Right lung (tissue), 5 donors: ENCODE measurements around the gene MEG3. TPM values are rescaled to one million over a fixed set of nuclear protein-coding genes. Genes with fewer than 3 reads are reported as not detected.

Experiments
- DNase-seq, 2 donors: peaks; one replicate each; pipeline ENCODE4 v3.0.0-alpha.2; 2013
- polyA plus RNA-seq, 5 donors: library from polyadenylated mRNA; unstranded; fragments of 120-200 nt; gene quantifications; one replicate each; pipeline versions ENCODE4 v1.2.1 to v1.2.3, GENCODE V29; 2013; ENCODE audit warnings: inconsistent platforms in 1 of 5, low replicate concordance in 1 of 5; ENCODE audit not compliant: insufficient read length in 5 of 5, insufficient read depth in 1 of 5

MEG3 gene
- polyA plus RNA-seq, 5 donors, result 278 to 559 (median 387) TPM

- no peak for DNase-seq
These were observed 36.9 kb downstream of the MEG3 start for GRCh38 chr14:100862793-100863192.

GRCh38 chr14:100864206-100864605 is 38.3 kb downstream of the MEG3 start:
- no peak for DNase-seq

GRCh38 chr14:100864960-100865681 is 39.2 kb downstream of the MEG3 start:
- DNase-seq, result no peak

GRCh38 chr14:100865682-100866591 is 40.0 kb downstream of the MEG3 start:
- no peak for DNase-seq

- DNase-seq, result no peak
These were observed 41.0 kb downstream of the MEG3 start for GRCh38 chr14:100866666-100867630.

GRCh38 chr14:100867631-100868315 is 41.9 kb downstream of the MEG3 start:
- DNase-seq, result no peak

- no peak for DNase-seq
These were observed 42.9 kb downstream of the MEG3 start for GRCh38 chr14:100868621-100869370.

GRCh38 chr14:100871234-100872186 is 45.6 kb downstream of the MEG3 start:
- no peak for DNase-seq

GRCh38 chr14:100872259-100873095 is 46.6 kb downstream of the MEG3 start:
- no peak for DNase-seq

GRCh38 chr14:100873096-100873482 is 47.2 kb downstream of the MEG3 start:
- no peak for DNase-seq

GRCh38 chr14:100874051-100874410 is 48.1 kb downstream of the MEG3 start:
- no peak for DNase-seq

- no peak for DNase-seq
These were observed 48.6 kb downstream of the MEG3 start for GRCh38 chr14:100874411-100875091.

- DNase-seq, result no peak
These were observed 49.2 kb downstream of the MEG3 start for GRCh38 chr14:100875126-100875525.

- DNase-seq, result no peak
These were observed 50.1 kb downstream of the MEG3 start for GRCh38 chr14:100875861-100876590.

GRCh38 chr14:100878271-100879146 is 52.6 kb downstream of the MEG3 start:
- no peak for DNase-seq

GRCh38 chr14:100879194-100879593 is 53.3 kb downstream of the MEG3 start:
- DNase-seq, result no peak
